Activated CD8-positive, alpha-beta T cell treated with anti-CD3 and anti-CD28 coated beads, Interleukin-2, amount 10 ng/mL, durations not matched to agents 7 days and 5 days (primary cell): ENCODE results near the gene ADORA2B. TPM values are rescaled to one million over a fixed set of nuclear protein-coding genes. Genes with fewer than 3 reads are reported as not detected.
A peak's percentile ranks its signal among the peaks of the same experiment; 100 is the strongest.

Experiments used
- ATAC-seq: fragments of 150-1000 bp; cut with Tn5 transposase; one replicate; pipeline ENCODE4 v1.10.0; 2021; ENCODE audit warnings: moderate library complexity
- CTCF ChIA-PET: fragments of 350-600 bp; sonication (Branson Sonifier 250); formaldehyde crosslinking; loops from one replicate; lab custom pipeline; 2021; ENCODE audit warnings: antibody characterized with exemption; lab: Charles Lee
- POLR2A ChIA-PET: fragments of 350-600 bp; sonication (Branson Sonifier 250); formaldehyde crosslinking; loops from one replicate; lab custom pipeline; 2021; ENCODE audit warnings: antibody characterized with exemption; lab: Charles Lee
- DNase-seq: peaks from one replicate; pipeline ENCODE4 v3.0.0-alpha.2; 2020
- H3K27ac Mint-ChIP-seq: one replicate; pipeline ENCODE4 v1.8.0; 2021; ENCODE audit warnings: mild to moderate bottlenecking, mixed read lengths
- H3K27me3 Mint-ChIP-seq: one replicate; pipeline ENCODE4 v1.8.0; 2021; ENCODE audit warnings: low read depth, mixed read lengths
- H3K36me3 Mint-ChIP-seq: one replicate; pipeline ENCODE4 v1.8.0; 2021; ENCODE audit warnings: low read depth, mixed read lengths
- H3K4me1 Mint-ChIP-seq: one replicate; pipeline ENCODE4 v1.8.0; 2021; ENCODE audit warnings: low read depth, mixed read lengths
- H3K4me3 Mint-ChIP-seq: one replicate; pipeline ENCODE4 v1.8.0; 2021; ENCODE audit warnings: mild to moderate bottlenecking, mixed read lengths
- H3K9me3 Mint-ChIP-seq: one replicate; pipeline ENCODE4 v1.8.0; 2022; ENCODE audit warnings: mixed read lengths; ENCODE audit not compliant: insufficient read depth
- total RNA-seq, 2 experiments: library from RNA; stranded (reverse); gene quantifications; one replicate each; pipeline ENCODE4 v1.2.3, GENCODE V29; 2021

ADORA2B gene
- total RNA-seq, 2 experiments from 2014 or later = 1.7 to 2.9 TPM

DNA sequence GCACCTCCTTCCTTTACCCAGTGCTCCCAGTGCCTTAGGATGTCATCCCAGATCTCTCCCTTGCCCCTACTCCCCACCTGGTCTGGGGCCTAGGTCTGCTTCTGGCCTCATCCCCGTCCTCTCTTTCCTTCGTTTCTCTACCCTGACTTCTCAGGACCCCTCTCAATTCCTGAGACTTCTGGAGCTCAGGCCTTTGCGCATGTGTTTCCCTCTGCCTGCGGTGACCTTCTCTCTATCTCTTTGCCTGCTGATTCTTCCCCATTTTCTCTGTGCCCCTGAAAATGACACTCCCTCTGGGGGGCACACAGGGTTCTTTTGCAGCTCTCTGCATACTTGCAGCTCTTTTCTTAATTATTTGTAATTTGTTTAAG lies 13.5 kb downstream of the ADORA2B start:
- Mint-ChIP-seq H3K27ac (peak overlapping the region; percentile 61), H3K9me3 (no peaks in the 10 kb centered on the region), H3K36me3 (peaks cover 9% of the 10 kb centered on the region), H3K4me1 (peaks cover 42% of the 10 kb centered on the region), H3K27me3 (peaks cover 10% of the 10 kb centered on the region), H3K4me3 (no peak overlapping the region)
- no peak for DNase-seq
- ATAC-seq = no peak
- CTCF ChIA-PET = interaction anchor here (0.9 to 2.1 kb wide), 6 partner anchors 10 to 129 kb away, joined by 3 to 12 read pairs (median 6); partner anchors contain the start of gene ADORA2B
- POLR2A ChIA-PET = interaction anchor here (0.8 kb wide), 1 partner anchor 13 kb away, joined by 6 read pairs; the partner anchor contains the start of gene ADORA2B

DNA sequence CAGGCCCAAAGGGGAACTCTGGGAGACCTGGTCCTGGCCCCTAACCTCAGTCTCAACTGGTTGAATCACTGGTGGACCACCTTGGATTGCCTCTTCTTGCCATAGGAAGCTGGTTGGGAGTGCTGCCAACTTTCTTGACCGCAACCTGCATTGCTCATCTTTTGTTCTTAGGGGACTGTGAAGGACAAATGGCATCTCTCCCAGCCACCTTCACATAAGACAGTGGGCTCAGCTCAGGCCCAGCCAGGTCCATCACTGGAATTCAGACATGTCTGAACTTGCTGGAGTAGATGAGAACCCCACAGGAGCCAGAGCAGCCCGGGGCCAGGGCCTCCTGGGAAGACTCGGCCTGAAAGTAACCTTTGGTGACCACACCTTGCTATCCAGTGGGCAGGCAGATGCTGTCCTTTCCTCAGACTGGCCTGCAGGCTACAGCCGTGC lies 18.8 kb downstream of the ADORA2B start:
- Mint-ChIP-seq H3K4me3 (no peak overlapping the region), H3K36me3 (no peaks in the 10 kb centered on the region), H3K4me1 (peaks cover 40% of the 10 kb centered on the region), H3K9me3 (no peaks in the 10 kb centered on the region), H3K27me3 (no peaks in the 10 kb centered on the region), H3K27ac (no peak overlapping the region)
- DNase-seq (no peak), ATAC-seq (no peak)
- ChIA-PET POLR2A (no interaction called here), CTCF (no interaction called here)

DNA sequence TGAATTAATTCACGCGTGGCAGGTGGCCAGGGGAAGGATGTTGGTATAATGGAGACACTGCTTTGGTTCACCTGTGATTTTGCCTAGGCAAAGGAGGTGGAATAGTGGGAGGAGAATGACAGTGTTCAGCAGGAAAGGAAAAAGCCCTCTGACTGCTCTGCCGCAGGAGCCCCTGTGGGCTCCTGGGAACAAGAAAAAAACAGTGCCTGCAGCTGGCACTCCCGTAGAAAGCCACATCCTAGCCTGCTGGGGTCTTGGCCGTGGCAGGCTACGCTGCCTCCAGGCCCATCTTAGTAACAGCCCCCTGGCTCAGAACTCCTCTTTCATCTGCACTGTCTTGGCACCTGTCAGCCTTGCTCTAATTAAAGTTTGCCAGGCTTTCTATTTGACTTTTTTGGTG lies 20.6 kb downstream of the ADORA2B start:
- no peaks in the 10 kb centered on the region for H3K36me3 Mint-ChIP-seq
- no peaks in the 10 kb centered on the region for H3K27me3 Mint-ChIP-seq
- peaks cover 27% of the 10 kb centered on the region for H3K4me1 Mint-ChIP-seq
- ChIA-PET POLR2A (no interaction called here), CTCF (interaction anchor here (1.2 to 2.3 kb wide), 3 partner anchors 10 to 34 kb away, joined by 3 to 9 read pairs (median 5); partner anchors contain the start of genes ADORA2B and ZSWIM7)
- no peak overlapping the region for H3K4me3 Mint-ChIP-seq
- peak overlapping the region; percentile 44 for H3K27ac Mint-ChIP-seq
- DNase-seq = no peak
- ATAC-seq = peak; percentile 51
- no peaks in the 10 kb centered on the region for H3K9me3 Mint-ChIP-seq

DNA sequence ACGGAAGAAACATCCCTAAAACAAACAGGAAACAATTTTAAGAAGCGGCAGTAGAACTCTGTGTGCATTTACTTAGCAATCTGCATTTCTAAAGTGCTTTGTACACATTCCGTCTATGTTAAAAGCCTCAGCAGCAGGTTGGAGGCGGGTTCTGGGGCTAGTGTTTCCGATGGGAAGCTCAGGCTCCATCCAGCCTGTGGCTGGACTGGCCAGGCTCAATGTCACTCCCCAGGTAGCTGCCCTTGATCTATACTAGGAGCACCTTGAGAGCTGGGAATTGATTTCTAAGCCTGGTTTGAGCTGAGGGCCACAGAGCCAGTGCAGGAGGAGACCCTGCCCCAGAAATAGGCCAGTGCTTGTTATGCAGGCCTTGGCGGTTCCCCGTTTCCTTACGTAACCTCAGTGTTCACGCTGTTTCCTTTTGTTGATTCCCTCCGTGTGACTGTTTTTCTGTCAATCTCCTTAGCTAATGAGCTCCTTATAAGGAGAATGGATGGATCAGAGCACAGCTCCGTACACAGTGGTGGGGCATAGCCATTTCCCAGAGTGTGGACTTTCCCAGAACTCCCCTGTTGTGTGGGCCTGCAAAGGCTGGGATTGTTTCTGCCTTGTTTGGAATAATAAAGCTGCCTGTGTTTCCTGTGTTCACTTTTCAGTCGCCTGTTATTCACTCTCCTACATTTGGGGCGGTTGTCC lies 21.4 kb downstream of the ADORA2B start:
- ATAC-seq = peak; percentile 12
- ChIA-PET CTCF (interaction anchor here (0.7 to 2.3 kb wide), 3 partner anchors 9 to 33 kb away, joined by 3 to 9 read pairs (median 4); partner anchors contain the start of genes ADORA2B and ZSWIM7), POLR2A (no interaction called here)
- Mint-ChIP-seq H3K9me3 (no peaks in the 10 kb centered on the region), H3K27me3 (no peaks in the 10 kb centered on the region), H3K4me3 (no peak overlapping the region), H3K27ac (peak overlapping the region; percentile 53), H3K4me1 (peaks cover 27% of the 10 kb centered on the region), H3K36me3 (no peaks in the 10 kb centered on the region)
- DNase-seq = no peak

DNA sequence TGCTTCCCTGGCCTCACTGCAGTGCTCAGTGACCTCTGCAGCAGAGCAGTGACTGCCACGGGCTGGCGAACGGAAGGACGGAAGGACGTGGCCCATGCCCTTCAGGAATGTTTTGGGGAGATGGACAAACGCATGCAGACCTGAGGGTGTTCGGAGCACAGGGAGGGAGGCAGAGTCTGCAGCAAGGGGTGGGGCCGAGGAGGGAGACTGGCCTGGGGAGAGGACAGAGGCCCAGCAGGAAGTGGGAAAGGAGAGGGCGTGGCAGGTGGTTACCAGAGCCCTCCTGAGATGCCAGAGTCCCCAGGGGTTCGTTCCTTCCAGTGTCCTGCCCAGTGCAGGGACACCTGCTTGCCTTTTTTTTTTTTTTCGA lies 21.9 kb downstream of the ADORA2B start:
- ChIA-PET POLR2A (no interaction called here), CTCF (interaction anchor here (2.3 kb wide), 1 partner anchor 9 kb away, joined by 9 read pairs; no protein-coding TSS in a partner anchor)
- H3K9me3 Mint-ChIP-seq = no peaks in the 10 kb centered on the region
- H3K4me3 Mint-ChIP-seq = no peak overlapping the region
- ATAC-seq = no peak
- H3K4me1 Mint-ChIP-seq = peaks cover 27% of the 10 kb centered on the region
- peaks cover under 1% of the 10 kb centered on the region for H3K36me3 Mint-ChIP-seq
- no peaks in the 10 kb centered on the region for H3K27me3 Mint-ChIP-seq
- no peak for DNase-seq
- peak overlapping the region; percentile 53 for H3K27ac Mint-ChIP-seq

DNA sequence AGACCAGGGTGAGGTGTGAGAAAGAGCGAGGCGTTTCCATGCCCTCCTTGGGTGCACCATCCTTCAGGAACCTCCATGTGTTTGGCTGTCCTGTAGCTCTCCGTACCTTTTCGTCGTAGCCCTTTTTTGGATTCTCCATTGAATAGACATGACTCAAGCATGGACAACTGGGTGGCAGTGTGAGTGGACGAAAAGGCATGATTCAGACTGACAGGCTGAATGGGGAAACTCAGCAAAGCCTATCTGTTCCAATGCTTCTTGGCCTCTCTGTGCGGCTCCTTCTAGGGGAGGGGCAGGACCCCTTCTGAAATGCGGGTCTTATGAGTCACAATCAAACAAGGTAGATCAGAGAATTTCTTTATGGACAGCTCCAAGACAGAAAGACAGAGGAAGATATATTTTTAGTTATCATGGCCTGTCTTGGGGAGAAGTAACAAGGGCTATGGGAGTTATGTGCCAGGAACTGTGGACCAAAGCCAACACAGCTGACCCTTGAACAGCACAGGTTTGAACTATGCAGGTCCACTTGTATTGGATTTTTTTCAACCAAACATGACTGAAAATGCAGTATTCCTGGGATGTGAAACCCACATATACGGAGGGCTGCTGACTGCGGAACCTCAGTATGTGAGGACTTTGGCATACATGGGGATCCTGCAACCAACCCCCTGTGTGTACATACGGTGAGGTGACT lies 22.9 kb downstream of the ADORA2B start:
- CTCF ChIA-PET = no interaction called here
- Mint-ChIP-seq H3K27ac (no peak overlapping the region), H3K4me1 (peaks cover 33% of the 10 kb centered on the region), H3K4me3 (no peak overlapping the region), H3K27me3 (no peaks in the 10 kb centered on the region), H3K9me3 (no peaks in the 10 kb centered on the region), H3K36me3 (peaks cover 2% of the 10 kb centered on the region)
- ATAC-seq = no peak
- POLR2A ChIA-PET = no interaction called here
- DNase-seq = no peak

DNA sequence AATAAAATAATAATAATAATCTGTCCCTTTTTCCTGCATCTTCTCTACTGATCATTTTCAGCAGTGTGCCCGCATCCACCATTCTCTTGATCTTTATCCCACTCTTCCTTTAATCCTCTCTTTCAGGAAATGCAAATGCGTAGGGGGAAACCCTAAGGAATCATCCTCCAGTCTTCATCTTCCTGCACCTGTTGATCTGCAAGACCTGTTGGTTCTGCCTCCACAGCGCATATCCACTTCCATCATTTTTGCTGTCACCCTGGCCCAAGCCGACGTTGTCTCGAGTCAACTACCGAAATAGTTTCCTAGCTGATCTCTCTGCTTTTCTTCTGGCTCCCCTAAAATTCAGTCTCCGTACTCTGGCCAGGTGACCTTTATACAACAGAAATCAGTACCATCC lies 24.5 kb downstream of the ADORA2B start:
- Mint-ChIP-seq H3K27ac (no peak overlapping the region), H3K4me3 (no peak overlapping the region), H3K36me3 (peaks cover 4% of the 10 kb centered on the region), H3K9me3 (no peaks in the 10 kb centered on the region), H3K27me3 (no peaks in the 10 kb centered on the region), H3K4me1 (peaks cover 38% of the 10 kb centered on the region)
- no peak for ATAC-seq
- DNase-seq = no peak
- CTCF ChIA-PET = interaction anchor here (1.8 kb wide), 2 partner anchors 24 to 28 kb away, joined by 4 to 7 read pairs; partner anchors contain the start of gene ADORA2B
- POLR2A ChIA-PET = interaction anchor here (0.6 kb wide), 1 partner anchor 270 kb away, joined by 3 read pairs; the partner anchor contains the start of gene ZNF286A

DNA sequence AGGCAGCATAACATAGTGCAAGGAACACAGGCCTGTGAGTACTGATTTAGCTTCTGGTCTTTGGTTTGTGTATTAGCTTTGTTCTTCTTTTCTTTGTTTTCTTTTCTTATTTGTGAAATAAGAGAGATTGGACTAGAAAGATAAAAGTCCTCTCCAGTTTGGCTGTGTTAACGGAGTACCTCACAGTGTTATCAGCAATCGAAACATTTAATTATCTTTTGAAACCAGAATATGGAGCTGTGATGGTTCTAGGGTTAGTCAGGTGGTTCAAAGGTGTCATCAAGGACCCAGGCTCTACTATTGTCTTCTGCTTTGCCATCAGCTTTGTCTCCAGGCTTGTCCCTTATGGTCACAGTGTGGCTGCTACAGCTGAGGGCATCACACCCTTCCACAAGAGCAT lies 25.6 kb downstream of the ADORA2B start:
- H3K9me3 Mint-ChIP-seq = no peaks in the 10 kb centered on the region
- peaks cover 10% of the 10 kb centered on the region for H3K36me3 Mint-ChIP-seq
- ChIA-PET CTCF (interaction anchor here (1.8 kb wide), 2 partner anchors 25 to 27 kb away, joined by 4 to 7 read pairs; partner anchors contain the start of gene ADORA2B), POLR2A (no interaction called here)
- DNase-seq (no peak), ATAC-seq (no peak)
- no peak overlapping the region for H3K27ac Mint-ChIP-seq
- H3K27me3 Mint-ChIP-seq = no peaks in the 10 kb centered on the region
- no peak overlapping the region for H3K4me3 Mint-ChIP-seq
- H3K4me1 Mint-ChIP-seq = peaks cover 34% of the 10 kb centered on the region

DNA sequence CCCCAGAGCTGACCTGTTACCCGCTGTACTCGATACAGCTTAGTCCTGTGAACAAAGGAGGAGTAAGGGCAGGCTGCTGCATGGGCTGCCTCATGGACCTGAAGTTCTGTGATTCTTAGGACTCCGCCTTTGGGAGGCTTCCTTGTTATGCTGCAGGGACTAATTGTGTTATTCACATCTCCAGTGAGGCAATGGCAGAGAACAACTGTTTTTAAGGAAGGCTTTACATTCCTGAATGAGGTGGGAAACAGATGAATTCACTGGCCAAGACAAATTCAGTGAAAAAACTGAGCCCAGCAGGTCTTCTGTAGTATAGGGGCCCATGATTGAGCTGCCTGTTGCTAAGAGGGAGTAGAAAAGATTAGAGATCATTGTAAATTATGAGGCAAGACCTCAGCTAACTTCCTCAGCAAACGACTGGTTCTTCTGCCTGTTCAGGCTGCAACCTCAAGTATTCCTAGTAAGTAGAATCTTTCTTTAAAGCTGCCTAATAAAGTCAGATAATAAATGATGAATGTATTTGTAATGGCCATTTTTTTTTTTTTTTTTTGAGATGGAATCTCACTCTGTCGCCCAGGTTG lies 26.3 kb downstream of the ADORA2B start:
- no peak for ATAC-seq
- H3K9me3 Mint-ChIP-seq = no peaks in the 10 kb centered on the region
- CTCF ChIA-PET = interaction anchor here (0.6 to 1.8 kb wide), 3 partner anchors 26 to 51 kb away, joined by 3 to 7 read pairs (median 4); partner anchors contain the start of gene ADORA2B
- peaks cover 27% of the 10 kb centered on the region for H3K4me1 Mint-ChIP-seq
- no peaks in the 10 kb centered on the region for H3K27me3 Mint-ChIP-seq
- peaks cover 10% of the 10 kb centered on the region for H3K36me3 Mint-ChIP-seq
- no peak for DNase-seq
- POLR2A ChIA-PET = no interaction called here
- no peak overlapping the region for H3K4me3 Mint-ChIP-seq
- H3K27ac Mint-ChIP-seq = no peak overlapping the region

DNA sequence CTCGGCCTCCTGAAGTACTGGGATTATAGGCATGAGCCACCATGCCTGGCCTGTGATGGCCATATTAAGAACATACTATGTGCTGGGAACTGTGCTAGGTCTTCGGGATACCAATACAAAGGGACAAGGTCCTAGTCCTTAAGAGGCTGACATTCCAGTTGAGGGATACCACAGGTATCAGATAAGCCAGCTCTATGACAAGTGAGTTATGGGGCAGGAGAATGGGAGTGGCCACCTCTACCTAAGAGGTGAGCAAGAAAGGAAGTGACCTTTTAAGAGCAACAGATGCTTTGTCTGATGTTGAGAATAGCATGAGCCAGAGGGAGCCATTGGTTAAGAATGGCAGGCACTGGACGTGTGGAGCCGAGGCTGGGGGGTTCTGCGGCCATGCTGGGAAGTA lies 27.0 kb downstream of the ADORA2B start:
- POLR2A ChIA-PET = no interaction called here
- H3K9me3 Mint-ChIP-seq = no peaks in the 10 kb centered on the region
- peaks cover 12% of the 10 kb centered on the region for H3K36me3 Mint-ChIP-seq
- CTCF ChIA-PET = no interaction called here
- H3K4me3 Mint-ChIP-seq = no peak overlapping the region
- H3K27me3 Mint-ChIP-seq = no peaks in the 10 kb centered on the region
- H3K4me1 Mint-ChIP-seq = peaks cover 20% of the 10 kb centered on the region
- ATAC-seq (no peak), DNase-seq (no peak)
- H3K27ac Mint-ChIP-seq = no peak overlapping the region

DNA sequence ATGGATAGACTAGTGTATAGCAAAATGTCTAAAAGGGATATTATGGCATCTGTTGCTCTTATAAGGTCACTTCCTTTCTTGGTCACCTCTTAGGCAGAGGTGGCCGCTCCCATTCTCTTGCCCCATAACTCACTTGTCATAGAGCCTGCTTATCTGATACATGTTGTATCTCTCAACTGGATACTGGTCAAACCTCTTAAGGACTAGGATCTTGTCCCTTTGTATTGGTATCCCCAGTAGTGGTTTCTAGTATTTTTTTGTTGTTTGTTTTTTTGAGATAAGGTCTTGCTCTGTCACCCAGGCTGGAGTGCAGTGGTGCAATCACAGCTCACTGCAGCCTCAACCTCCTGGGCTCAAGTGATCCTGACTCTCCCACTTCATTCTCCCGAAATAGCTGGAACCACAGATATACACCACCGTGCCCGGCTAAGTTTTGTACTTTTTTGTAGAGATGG lies 27.6 kb downstream of the ADORA2B start:
- DNase-seq (no peak), ATAC-seq (no peak)
- Mint-ChIP-seq H3K4me3 (no peak overlapping the region), H3K27ac (no peak overlapping the region), H3K27me3 (no peaks in the 10 kb centered on the region), H3K9me3 (no peaks in the 10 kb centered on the region), H3K4me1 (peaks cover 15% of the 10 kb centered on the region), H3K36me3 (peaks cover 15% of the 10 kb centered on the region)
- ChIA-PET POLR2A (no interaction called here), CTCF (no interaction called here)
